Activated CD4-positive, alpha-beta T cell treated with anti-CD3 and anti-CD28 coated beads for 48 hours (primary cell): ENCODE data around the gene SLCO1A2.

Experiments used
- DNase-seq: peaks from one replicate; pipeline ENCODE4 v3.0.0-alpha.2; 2020

The SLCO1A2 gene

GRCh38 chr12:21324551-21324950 lies 10.2 kb downstream of the SLCO1A2 start:
- DNase-seq, result no peak

GRCh38 chr12:21323736-21324135 lies 11.0 kb downstream of the SLCO1A2 start:
- no peak for DNase-seq

- DNase-seq, result no peak
Measured at GRCh38 chr12:21308785-21309184, 25.9 kb downstream of the SLCO1A2 start.

- no peak for DNase-seq
Measured at GRCh38 chr12:21305661-21306060, 29.1 kb downstream of the SLCO1A2 start.

GRCh38 chr12:21300632-21301031 lies 34.1 kb downstream of the SLCO1A2 start:
- DNase-seq, result no peak

GRCh38 chr12:21296751-21297406 lies 37.8 kb downstream of the SLCO1A2 start:
- DNase-seq, result no peak

- no peak for DNase-seq
Measured at GRCh38 chr12:21296348-21296747, 38.4 kb downstream of the SLCO1A2 start.

- DNase-seq, result no peak
Measured at GRCh38 chr12:21294176-21294575, 40.5 kb downstream of the SLCO1A2 start.

GRCh38 chr12:21292111-21292510 lies 42.6 kb downstream of the SLCO1A2 start:
- DNase-seq, result no peak

- no peak for DNase-seq
Measured at GRCh38 chr12:21289698-21290097, 45.0 kb downstream of the SLCO1A2 start.

GRCh38 chr12:21276826-21277225 lies 57.9 kb downstream of the SLCO1A2 start:
- DNase-seq, result no peak

- no peak for DNase-seq
Measured at GRCh38 chr12:21265932-21266331, 68.8 kb downstream of the SLCO1A2 start.

- DNase-seq, result no peak
Measured at GRCh38 chr12:21264232-21264631, 70.5 kb downstream of the SLCO1A2 start.

GRCh38 chr12:21257172-21257571 lies 77.5 kb downstream of the SLCO1A2 start:
- no peak for DNase-seq

- DNase-seq, result no peak
Measured at GRCh38 chr12:21252070-21252469, 82.6 kb downstream of the SLCO1A2 start.

- no peak for DNase-seq
Measured at GRCh38 chr12:21248679-21249078, 86.0 kb downstream of the SLCO1A2 start.

GRCh38 chr12:21239866-21240265 lies 94.9 kb downstream of the SLCO1A2 start:
- DNase-seq, result no peak

GRCh38 chr12:21234395-21234794 lies 100.3 kb downstream of the SLCO1A2 start:
- no peak for DNase-seq

- DNase-seq, result no peak
Measured at GRCh38 chr12:21223930-21224329, 110.8 kb downstream of the SLCO1A2 start.

- no peak for DNase-seq
Measured at GRCh38 chr12:21221778-21222177, 112.9 kb downstream of the SLCO1A2 start.

GRCh38 chr12:21221072-21221471 lies 113.6 kb downstream of the SLCO1A2 start:
- no peak for DNase-seq

- no peak for DNase-seq
Measured at GRCh38 chr12:21220266-21220665, 114.5 kb downstream of the SLCO1A2 start.

GRCh38 chr12:21219206-21219605 lies 115.5 kb downstream of the SLCO1A2 start:
- DNase-seq, result no peak
